Neuron (in vitro differentiated cells): Measurements from ENCODE around the gene VOPP1.

Experiments used
- H2AFZ ChIP-seq: one replicate; pipeline ENCODE4 v1.6.1; 2013; ENCODE audit warnings: low read depth, mild to moderate bottlenecking, inconsistent platforms, low read length, moderate library complexity
- H3K27me3 ChIP-seq: one replicate; pipeline ENCODE4 v1.6.1; 2013; ENCODE audit warnings: low read length; ENCODE audit not compliant: insufficient read depth
- H3K36me3 ChIP-seq: one replicate; pipeline ENCODE4 v1.6.1; 2013; ENCODE audit warnings: low read length; ENCODE audit not compliant: insufficient read depth
- H3K4me1 ChIP-seq: one replicate; pipeline ENCODE4 v1.6.1; 2013; ENCODE audit warnings: low read length; ENCODE audit not compliant: insufficient read depth
- H3K4me3 ChIP-seq: 2 replicates; pipeline ENCODE4 v1.5.1; 2013; ENCODE audit warnings: mild to moderate bottlenecking, low read length, moderate library complexity
- H3K9me3 ChIP-seq: one replicate; pipeline ENCODE4 v1.6.1; 2013; ENCODE audit warnings: low read length

Gene VOPP1

GRCh38 chr7:55427342-55427741 is 145.0 kb downstream of the VOPP1 start:
- no peak overlapping the region for H3K4me3 ChIP-seq
- H3K36me3 ChIP-seq: peaks cover 12% of the 10 kb centered on the region
- H3K9me3 ChIP-seq: peaks cover 3% of the 10 kb centered on the region
- no peak overlapping the region for H2AFZ ChIP-seq
- no peaks in the 10 kb centered on the region for H3K27me3 ChIP-seq
- H3K4me1 ChIP-seq: peaks cover 4% of the 10 kb centered on the region

GRCh38 chr7:55426676-55427075 is 145.6 kb downstream of the VOPP1 start:
- peaks cover 3% of the 10 kb centered on the region for H3K9me3 ChIP-seq
- H3K4me3 ChIP-seq: no peak overlapping the region
- H3K4me1 ChIP-seq: peaks cover 4% of the 10 kb centered on the region
- no peaks in the 10 kb centered on the region for H3K27me3 ChIP-seq
- no peak overlapping the region for H2AFZ ChIP-seq
- peaks cover 12% of the 10 kb centered on the region for H3K36me3 ChIP-seq

DNA sequence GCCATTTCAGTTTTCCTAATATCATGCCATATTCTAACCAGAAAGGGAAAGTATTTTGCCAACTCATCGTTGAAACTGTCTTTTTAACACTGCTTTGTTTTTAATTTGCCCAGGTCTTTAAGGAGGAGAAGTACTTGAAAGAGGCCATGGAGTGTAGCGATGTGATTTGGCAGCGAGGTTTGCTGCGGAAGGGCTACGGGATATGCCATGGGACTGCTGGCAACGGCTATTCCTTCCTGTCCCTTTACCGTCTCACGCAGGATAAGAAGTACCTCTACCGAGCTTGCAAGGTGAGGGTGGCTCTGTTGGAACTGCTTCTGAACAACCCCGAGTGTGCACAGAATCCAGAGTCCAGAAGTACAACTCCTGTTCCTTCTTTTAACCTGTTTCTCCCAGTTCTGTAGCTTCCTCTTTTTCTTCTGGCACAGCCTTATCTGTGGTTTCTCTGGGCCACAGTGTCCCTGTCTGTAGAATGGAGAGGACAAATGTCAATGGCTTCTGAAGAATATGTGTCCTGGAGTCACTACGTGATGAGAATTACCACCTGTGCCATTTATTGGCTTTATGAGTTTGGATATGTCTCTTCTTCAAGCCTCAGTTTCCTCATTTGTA is 147.1 kb downstream of the VOPP1 start:
- H3K36me3 ChIP-seq: peaks cover 12% of the 10 kb centered on the region
- no peak overlapping the region for H2AFZ ChIP-seq
- peaks cover 9% of the 10 kb centered on the region for H3K4me1 ChIP-seq
- no peaks in the 10 kb centered on the region for H3K27me3 ChIP-seq
- H3K4me3 ChIP-seq: no peak overlapping the region
- peaks cover 3% of the 10 kb centered on the region for H3K9me3 ChIP-seq

- Histone ChIP-seq H3K36me3 (peaks cover 12% of the 10 kb centered on the region), H3K9me3 (peaks cover 3% of the 10 kb centered on the region), H3K4me1 (peaks cover 15% of the 10 kb centered on the region), H2AFZ (no peak overlapping the region), H3K4me3 (no peak overlapping the region), H3K27me3 (no peaks in the 10 kb centered on the region)
Observed at GRCh38 chr7:55423891-55424290, 148.4 kb downstream of the VOPP1 start.

DNA sequence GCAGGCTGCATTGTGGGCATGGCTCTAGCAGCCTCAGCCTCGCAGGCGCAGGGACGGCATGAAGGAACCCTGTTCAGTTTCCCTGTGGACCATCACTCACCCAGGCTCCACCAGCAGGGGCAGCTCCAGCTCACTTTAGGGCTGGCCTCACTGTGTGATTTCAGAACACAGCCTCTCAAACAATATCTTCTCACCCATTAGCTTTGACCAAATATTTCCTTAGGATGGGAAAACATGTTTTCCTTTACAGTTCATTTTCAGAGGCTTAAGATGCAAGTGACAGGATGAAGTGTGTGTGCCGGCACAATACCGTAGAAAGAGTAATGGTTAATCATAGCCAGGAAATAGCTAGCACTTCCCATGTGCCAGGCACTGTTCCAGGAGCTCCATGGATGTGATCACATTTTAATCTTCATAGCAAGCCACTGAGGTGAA is 149.0 kb downstream of the VOPP1 start:
- Histone ChIP-seq H3K27me3 (no peaks in the 10 kb centered on the region), H2AFZ (no peak overlapping the region), H3K9me3 (peaks cover 3% of the 10 kb centered on the region), H3K4me3 (no peak overlapping the region), H3K36me3 (peaks cover 12% of the 10 kb centered on the region), H3K4me1 (peaks cover 15% of the 10 kb centered on the region)
